Stimulated activated CD4-positive, alpha-beta T cell treated with anti-CD3 and anti-CD28 coated beads, Interleukin-1b, Interleukin-23, amount 100 ng/mL, for 24 hours (primary cell): Measurements from ENCODE around the gene RNF8.
"Not testable (repeated sequence)": the region's sequence is repeated elsewhere in the genome, so short reads cannot be mapped to it uniquely, and the experiment has no call there.

Source experiments
- DNase-seq, 4 experiments: peaks; one replicate each; pipeline ENCODE4 v3.0.0-alpha.2; 2020; ENCODE audit warnings: low read depth in 4 of 4, low spot score in 1 of 4

Gene RNF8

DNA sequence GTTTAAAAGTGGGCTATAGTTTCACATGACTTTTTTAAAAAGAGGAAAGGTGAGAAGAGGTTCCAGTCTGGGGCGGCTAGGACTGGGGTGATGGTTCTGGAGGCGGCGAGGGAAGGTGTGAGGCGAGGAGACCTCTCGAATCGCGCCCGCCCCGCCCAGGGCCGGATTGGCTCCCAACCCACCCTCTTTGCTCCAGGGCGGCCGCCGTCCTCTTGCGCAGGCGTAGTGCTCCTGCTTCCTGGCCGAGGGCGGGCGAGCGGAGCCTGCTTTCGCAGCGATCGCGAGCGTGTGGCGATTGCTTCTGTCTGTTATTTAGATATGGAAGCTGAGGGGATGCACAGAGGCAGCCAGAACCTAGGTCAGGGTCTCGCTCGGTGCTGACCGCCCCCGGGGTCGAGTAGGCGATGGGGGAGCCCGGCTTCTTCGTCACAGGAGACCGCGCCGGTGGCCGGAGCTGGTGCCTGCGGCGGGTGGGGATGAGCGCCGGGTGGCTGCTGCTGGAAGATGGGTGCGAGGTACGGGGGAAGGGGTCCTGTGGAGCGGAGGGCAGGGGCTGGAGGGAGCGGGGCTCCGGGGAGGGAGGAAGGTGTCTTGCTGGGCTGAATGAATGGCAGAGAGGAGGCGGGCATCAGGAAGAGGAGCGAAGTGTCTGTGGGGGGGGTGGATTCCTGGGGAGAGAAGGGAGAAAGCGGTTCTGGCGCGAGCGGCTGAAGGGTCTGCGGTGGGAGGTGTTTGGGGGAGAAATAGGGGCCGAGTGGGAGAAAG lies at the start of gene RNF8:
RNF8 (plus strand) TSS at position 223 of the 765 bp plus-strand sequence; CDS start at position 405, 182 bp downstream.
- peak; percentile 69 to 91 (median 82) for DNase-seq

DNA sequence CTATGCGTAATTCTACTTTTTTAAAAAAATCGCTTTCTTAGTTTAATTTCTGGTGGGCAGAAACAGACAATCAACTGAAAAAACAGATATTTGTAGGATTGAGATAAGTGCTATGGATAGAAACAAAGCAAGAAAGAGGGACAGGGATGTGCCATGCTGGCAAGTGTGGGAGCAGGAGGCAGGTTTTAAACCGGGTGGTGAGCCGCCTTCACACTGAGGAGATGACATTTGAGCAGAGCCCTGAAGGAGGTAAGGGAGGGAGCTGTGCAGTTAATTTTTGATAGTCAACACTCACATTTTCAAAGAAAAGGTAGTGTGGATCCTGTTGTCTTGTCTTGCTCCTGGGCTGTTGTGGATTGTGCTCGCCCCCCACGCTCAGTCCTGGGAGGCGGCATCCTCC lies 49.0 kb upstream of the RNF8 start:
- DNase-seq: no peak

GRCh38 chr6:37305841-37306425 lies 47.9 kb upstream of the RNF8 start:
- no peak for DNase-seq

DNA sequence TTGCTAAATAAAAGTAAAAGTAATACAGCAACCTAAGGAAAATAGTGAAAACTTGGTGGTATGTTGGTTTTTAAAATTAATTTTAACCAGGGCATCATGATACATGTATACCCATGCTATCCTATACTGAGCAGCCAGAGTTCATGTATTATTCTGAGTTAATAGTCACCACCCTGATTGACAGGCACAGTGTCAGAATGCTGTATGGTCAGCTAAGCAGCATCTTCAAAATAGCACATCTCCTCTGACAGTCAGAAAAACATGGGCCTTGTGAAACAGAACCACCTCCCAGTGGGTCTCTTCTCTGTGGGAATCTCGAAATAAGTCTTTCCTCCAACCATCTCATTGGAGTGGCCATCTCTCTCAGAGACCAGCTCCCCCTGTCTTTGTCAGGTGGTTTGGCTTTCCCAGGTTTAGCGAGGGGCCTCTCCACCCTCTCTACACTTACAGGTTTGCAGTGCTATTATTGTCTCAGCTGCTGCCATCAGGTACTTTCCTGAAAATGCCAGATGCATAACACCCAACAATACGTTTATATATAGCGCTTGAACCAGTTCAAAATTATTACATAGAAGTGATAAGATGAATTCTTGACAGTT lies 47.1 kb upstream of the RNF8 start:
- DNase-seq: no peak

DNA sequence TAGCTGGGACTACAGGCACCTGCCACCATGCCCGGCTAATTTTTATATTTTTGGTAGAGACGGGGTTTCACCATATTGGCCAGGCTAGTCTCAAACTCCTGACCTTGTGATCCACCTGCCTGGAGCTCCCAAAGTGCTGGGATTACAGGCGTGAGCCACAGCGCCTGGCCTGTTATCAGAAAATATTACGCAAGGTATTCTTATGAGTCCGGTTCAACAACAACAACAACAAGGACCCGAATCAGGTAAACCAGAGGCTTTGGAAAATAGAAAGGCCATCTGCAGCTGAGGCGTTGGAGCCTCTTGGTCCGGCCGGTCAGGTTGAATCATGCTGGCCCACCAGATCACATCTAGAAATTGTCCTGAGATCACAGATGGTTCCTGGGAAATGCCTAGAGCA lies 46.3 kb upstream of the RNF8 start:
- DNase-seq: not testable (repeated sequence)

DNA sequence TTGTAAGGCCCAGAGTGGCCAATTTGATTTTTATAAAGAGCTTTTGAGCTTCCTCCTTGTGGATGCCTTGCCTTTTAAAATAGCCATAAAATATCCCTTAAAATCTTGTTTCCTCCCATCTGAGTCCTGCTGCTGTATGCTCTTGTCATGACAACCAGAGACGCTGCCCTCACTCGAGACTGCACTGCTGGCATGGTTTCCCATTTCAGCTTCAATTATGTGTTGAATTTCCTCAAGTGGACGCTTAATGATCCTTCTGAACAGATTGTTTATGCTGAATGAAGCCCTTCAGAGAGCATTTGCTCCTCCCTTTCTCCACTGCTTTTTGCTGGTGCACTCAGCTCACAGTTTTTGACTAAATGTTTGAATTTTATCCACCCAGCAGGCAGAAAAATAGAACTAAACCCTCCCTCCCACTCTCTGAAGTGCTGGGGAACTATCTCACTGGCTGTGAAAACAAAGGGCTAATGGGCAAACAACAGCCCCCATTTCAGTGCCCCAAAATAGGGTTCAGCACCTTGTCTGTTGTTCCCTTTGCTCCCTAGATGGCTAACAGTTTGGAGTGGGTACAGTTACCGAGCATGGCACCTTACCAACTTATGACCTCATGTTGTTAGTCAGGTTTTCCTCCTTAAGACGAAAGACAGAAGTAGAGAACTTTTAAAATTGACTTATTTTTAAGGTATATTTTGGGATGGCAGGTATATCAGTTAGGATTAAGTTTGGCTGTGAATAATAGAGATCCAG lies 45.5 kb upstream of the RNF8 start:
- no peak for DNase-seq

- DNase-seq: no peak
Measured at GRCh38 chr6:37309046-37309445, 44.7 kb upstream of the RNF8 start.

GRCh38 chr6:37309692-37310091 lies 44.1 kb upstream of the RNF8 start:
- DNase-seq: no peak

DNA sequence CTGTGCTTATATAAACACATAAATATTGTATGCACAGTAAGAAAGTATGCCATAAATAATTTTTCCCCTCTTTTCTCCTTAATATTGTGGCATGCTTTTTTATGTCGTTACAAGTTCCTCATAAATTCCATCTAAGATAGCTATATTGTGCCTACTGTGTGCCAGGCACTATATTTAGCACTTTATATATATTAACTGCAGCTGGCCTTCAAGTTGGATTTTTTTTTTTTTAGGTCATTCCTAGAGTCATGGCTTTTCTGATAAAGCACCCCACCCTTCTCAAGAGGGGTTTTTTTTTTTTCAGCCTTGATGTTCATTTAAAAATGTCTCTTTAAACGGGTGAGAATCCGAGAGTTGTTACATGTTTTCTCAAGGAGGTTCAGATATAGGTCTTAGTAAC lies 42.8 kb upstream of the RNF8 start:
- DNase-seq: no peak

- DNase-seq: no peak
Measured at GRCh38 chr6:37311741-37312473, 41.9 kb upstream of the RNF8 start.

DNA sequence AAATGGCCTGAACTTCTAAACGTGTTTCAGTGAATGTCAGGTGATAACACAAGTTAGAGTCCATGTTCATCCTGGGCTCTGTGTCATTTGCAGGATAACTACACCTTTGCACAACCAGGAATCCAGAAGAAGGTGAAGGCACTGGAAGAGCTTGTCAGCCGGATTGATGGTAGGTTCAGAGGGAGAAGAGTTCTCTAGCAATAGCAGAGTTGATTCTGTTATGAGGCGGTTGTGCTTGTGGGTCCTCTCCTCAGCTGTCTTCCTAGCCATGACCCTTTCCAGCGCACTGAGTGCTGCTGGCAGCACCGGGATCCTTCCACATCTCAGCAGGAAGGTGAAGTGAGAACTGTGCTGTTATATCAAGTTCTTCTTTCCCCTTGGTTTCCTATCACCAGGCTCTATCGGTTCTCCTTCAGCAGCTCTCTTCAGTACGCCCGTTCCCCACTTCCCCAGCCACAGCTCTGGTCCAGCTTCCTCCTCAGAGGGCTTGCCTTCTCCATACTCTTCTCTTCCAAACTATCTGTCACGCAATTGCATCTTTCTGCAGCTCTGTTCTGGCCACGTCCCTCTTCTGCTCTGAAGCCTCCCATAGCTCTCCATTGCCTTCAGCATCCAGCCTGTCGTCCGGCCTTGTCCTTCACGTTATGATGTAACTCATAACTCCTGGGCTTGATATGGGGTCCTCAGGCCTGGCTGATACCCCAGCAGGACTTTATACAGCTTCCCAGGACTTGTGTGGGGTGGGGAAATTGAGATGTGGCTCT lies 39.9 kb upstream of the RNF8 start:
- DNase-seq: no peak

DNA sequence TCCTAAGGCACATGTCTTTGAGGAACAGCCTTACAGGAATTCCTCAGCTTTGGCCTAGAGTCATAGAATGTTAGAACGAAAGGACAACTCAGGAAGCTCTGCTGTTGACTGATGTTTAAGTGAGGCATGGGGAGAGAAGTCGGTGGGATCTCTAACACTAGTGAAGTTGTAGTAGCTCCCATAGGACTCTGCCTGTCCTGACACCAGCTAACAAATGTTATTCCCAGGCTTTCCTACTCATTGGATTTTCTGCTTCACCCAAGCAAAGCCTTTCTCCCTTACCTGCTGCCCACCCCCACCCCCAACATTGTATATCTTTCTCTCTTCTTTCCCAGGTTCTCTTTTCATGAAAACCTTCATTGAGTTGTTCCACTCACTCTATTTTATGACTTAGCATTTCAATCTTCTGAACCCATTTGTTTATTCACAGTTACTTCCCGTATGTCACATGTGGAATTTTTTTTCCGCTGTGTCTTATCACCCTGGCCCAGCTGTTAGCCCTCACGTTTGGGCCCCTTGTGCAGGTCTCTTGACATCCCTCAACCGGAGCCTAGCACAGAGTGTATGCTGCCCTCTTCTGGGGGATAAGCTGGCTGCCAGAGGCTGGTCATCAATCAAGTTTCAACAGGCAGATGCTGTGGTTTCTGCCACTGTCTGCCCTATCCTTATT lies 39.2 kb upstream of the RNF8 start:
- peak in 1 of 4 experiments; percentile 13 for DNase-seq

DNA sequence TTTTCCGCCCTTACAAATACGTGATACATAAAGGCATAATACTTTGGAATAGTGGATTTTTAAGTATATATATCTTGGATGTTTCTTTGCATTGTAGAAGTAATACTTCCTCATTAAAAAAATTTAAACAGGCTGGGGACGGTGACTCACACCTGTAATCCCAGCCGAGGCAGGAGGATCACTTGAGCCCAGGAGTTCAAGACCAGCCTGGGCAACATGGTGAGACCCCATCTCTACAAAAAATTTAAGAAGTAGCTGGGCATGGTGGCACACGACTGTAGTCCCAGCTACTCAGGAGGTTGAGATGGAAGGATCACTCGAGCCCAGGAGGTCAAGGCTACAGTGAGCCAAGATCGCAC lies 38.6 kb upstream of the RNF8 start:
- DNase-seq: no peak

DNA sequence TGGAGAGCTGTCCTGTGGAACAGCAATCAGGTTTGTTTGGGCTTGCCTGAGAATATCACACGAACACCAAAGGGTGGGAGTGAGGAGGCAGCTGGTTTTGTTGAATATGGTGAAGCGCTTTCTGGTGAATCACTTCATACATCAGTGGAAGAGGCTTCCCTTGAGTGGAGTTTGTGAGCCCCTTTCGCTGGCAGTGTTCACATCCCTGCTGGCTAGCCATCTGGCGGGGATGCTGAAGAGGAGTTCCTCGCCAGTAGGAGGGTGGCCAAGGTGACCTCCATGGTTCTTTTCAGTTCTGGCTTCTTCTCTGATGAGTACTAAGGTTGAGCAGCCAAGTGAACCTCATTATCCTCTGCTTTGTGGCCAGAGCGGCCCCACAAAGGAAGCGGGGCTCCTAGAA lies 37.7 kb upstream of the RNF8 start:
- no peak for DNase-seq

DNA sequence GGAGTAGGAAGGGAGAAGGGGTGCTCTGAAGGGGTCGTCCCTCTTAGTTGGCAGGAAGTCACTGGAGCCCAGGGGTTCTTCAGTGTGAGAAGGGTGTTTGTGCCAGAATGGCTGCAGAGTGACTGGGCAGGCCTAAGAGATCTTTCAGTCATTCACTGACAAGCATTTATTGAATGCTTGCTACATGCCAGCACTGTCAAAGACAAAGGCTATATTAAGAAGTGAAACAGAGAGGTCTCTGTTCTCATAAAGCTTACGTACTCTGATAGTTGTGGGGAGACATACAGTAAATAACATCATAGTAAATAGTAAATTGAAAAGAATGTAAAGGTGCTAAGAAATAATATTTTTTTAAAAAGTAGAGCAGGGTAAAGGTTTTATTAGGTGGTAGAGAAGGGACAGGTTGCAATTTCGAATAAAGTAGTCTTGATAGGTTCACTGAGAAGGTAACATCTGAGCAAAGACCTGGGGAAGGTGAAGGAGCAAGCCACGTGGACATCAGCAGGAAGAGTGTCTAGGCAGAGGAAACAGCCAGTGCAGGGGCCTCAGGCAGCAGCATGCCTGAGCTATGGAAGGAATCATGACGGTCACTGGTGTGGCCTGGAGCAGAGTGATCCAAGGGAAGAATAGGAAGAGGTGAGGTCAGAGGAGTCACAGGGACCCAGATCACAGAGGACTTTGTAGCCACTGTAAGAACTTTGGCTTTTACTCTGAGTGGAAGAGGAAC lies 36.3 kb upstream of the RNF8 start:
- DNase-seq: no peak

GRCh38 chr6:37319156-37319555 lies 34.6 kb upstream of the RNF8 start:
- DNase-seq: no peak

DNA sequence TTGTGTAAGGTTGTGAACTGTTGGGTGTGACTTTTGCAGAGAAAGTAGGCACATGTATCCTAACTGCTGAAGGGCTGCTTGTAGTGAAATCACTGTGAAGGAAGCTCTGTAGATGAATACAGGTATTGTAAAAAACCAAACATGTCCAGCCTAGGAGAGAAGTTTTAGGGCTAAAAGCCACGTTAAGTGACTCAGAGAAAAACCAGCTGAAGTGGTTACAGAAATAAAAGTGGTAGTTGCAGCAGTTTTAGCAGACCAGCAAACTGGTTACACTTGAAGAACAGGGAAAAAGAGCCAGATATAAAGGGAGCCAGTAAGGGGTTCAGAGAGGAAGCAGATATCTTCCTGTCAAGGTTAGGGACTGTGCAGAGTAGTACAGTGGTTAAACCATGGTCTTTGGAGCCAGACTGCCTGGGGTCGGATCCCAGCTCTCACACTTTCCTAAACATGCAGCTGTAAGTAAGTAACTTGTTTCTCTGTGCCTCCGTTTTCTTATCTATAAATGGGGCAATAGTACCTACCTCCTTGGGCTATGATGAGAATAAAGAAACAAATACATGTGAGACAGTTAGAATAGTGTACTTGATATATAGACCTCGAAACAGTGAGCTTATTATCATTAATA lies 33.8 kb upstream of the RNF8 start:
- no peak for DNase-seq

- DNase-seq: no peak
Measured at GRCh38 chr6:37320646-37321045, 33.1 kb upstream of the RNF8 start.

- no peak for DNase-seq
Measured at GRCh38 chr6:37321101-37321500, 32.7 kb upstream of the RNF8 start.
